Colon (tissue), 2 donors: ENCODE measurements around the gene CCDC63.
"Not testable (repeated sequence)": the region's sequence is repeated elsewhere in the genome, so short reads cannot be mapped to it uniquely, and the experiment has no call there.

Source experiments
- FAIRE-seq: peaks from 2 replicates; lab custom pipeline; 2012; peaks lifted over from hg19 to GRCh38; lab: Jason Lieb, UNC
- donor health status: control.
- donor health status: control.

CCDC63 gene

GRCh38 chr12:110923192-110923591 lies 76.4 kb downstream of the CCDC63 start:
- FAIRE-seq = no peak

GRCh38 chr12:110923692-110924334 lies 77.0 kb downstream of the CCDC63 start:
- FAIRE-seq = no peak

GRCh38 chr12:110927546-110927945 lies 80.8 kb downstream of the CCDC63 start:
- FAIRE-seq = no peak

GRCh38 chr12:110928700-110929099 lies 81.9 kb downstream of the CCDC63 start:
- no peak for FAIRE-seq

GRCh38 chr12:110929818-110930217 lies 83.0 kb downstream of the CCDC63 start:
- no peak for FAIRE-seq

GRCh38 chr12:110930348-110931314 lies 83.8 kb downstream of the CCDC63 start:
- FAIRE-seq = no peak

- no peak for FAIRE-seq
Measured at GRCh38 chr12:110931315-110931728, 84.5 kb downstream of the CCDC63 start.

GRCh38 chr12:110932046-110932445 lies 85.3 kb downstream of the CCDC63 start:
- no peak for FAIRE-seq

GRCh38 chr12:110933326-110933974 lies 86.7 kb downstream of the CCDC63 start:
- no peak for FAIRE-seq

- no peak for FAIRE-seq
Measured at GRCh38 chr12:110934093-110934852, 87.5 kb downstream of the CCDC63 start.

- no peak for FAIRE-seq
Measured at GRCh38 chr12:110935588-110935987, 88.8 kb downstream of the CCDC63 start.

GRCh38 chr12:110936367-110937103 lies 89.7 kb downstream of the CCDC63 start:
- FAIRE-seq = no peak

GRCh38 chr12:110937104-110937641 lies 90.4 kb downstream of the CCDC63 start:
- FAIRE-seq = no peak

- no peak for FAIRE-seq
Measured at GRCh38 chr12:110940296-110940695, 93.5 kb downstream of the CCDC63 start.

- no peak for FAIRE-seq
Measured at GRCh38 chr12:110940933-110941332, 94.1 kb downstream of the CCDC63 start.

GRCh38 chr12:110941391-110941790 lies 94.6 kb downstream of the CCDC63 start:
- no peak for FAIRE-seq

GRCh38 chr12:110943373-110943772 lies 96.6 kb downstream of the CCDC63 start:
- FAIRE-seq = no peak

- no peak for FAIRE-seq
Measured at GRCh38 chr12:110948041-110948440, 101.3 kb downstream of the CCDC63 start.

GRCh38 chr12:110950466-110950865 lies 103.7 kb downstream of the CCDC63 start:
- not testable (repeated sequence) for FAIRE-seq

- not testable (repeated sequence) for FAIRE-seq
Measured at GRCh38 chr12:110950867-110951266, 104.1 kb downstream of the CCDC63 start.
